Progenitor cell of endocrine pancreas (in vitro differentiated cells): Measurements from ENCODE around the gene LRIG1. TPM values are rescaled to one million over a fixed set of nuclear protein-coding genes. Genes with fewer than 3 reads are reported as not detected.

Source experiments
- DNase-seq: peaks from one replicate; pipeline ENCODE4 v3.0.0; 2021; ENCODE audit warnings: low spot score; ENCODE audit not compliant: unreplicated experiment
- H3K27ac Mint-ChIP-seq: 2 replicates; pipeline ENCODE4 v1.8.0; 2021; ENCODE audit warnings: mild to moderate bottlenecking, moderate library complexity, mixed read lengths
- H3K27me3 Mint-ChIP-seq: 2 replicates; pipeline ENCODE4 v1.8.0; 2021; ENCODE audit warnings: mixed read lengths
- H3K36me3 Mint-ChIP-seq: 2 replicates; pipeline ENCODE4 v1.8.0; 2022; ENCODE audit warnings: mixed read lengths; ENCODE audit not compliant: insufficient read depth
- H3K4me1 Mint-ChIP-seq: 2 replicates; pipeline ENCODE4 v1.8.0; 2021; ENCODE audit warnings: low read depth, mixed read lengths
- H3K4me3 Mint-ChIP-seq: 2 replicates; pipeline ENCODE4 v1.8.0; 2021; ENCODE audit warnings: low read depth, mild to moderate bottlenecking, moderate library complexity, mixed read lengths
- H3K9me3 Mint-ChIP-seq: 2 replicates; pipeline ENCODE4 v1.8.0; 2021; ENCODE audit warnings: low read depth, mixed read lengths
- total RNA-seq: library from RNA; stranded (reverse); gene quantifications from 2 replicates; pipeline ENCODE4 v1.2.1, GENCODE V29; 2021
- TF ChIP-seq, protein P1 (sequence below): fragments of 200-600 bp; sonication (generic); IDR thresholded peaks from one replicate; pipeline ENCODE4 v1.5.0; 2021; ENCODE audit warnings: antibody characterized with exemption, mild to moderate bottlenecking; ENCODE audit not compliant: unreplicated experiment

LRIG1 gene
- total RNA-seq, 1 donor from 2014 or later, result 31.4 TPM

DNA sequence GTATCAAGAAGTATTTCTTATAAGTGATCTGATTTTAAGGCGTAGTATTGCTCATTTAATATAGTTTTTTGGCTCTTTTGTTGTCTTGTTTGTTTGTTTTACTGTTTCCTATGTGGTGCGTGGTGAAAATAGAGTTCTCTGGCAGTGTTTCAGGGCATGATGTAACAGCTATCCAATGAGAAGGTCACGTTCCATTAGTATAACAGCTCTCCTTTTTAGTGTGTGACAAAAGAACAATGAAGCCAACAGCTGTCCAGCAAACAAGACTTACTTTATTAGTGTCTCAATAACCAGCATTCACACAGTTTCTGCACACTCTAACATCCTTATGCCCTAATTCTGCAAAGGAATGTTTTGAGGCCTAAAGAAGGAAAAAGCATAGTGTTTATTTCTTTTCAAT, 152.1 kb downstream of the LRIG1 start:
- Mint-ChIP-seq H3K4me3 (no peak overlapping the region), H3K4me1 (peaks cover 11% of the 10 kb centered on the region), H3K27me3 (no peaks in the 10 kb centered on the region), H3K27ac (no peak overlapping the region), H3K9me3 (peaks cover 10% of the 10 kb centered on the region), H3K36me3 (peaks cover 8% of the 10 kb centered on the region)
- DNase-seq, result no peak
- TF ChIP-seq, protein P1, sequence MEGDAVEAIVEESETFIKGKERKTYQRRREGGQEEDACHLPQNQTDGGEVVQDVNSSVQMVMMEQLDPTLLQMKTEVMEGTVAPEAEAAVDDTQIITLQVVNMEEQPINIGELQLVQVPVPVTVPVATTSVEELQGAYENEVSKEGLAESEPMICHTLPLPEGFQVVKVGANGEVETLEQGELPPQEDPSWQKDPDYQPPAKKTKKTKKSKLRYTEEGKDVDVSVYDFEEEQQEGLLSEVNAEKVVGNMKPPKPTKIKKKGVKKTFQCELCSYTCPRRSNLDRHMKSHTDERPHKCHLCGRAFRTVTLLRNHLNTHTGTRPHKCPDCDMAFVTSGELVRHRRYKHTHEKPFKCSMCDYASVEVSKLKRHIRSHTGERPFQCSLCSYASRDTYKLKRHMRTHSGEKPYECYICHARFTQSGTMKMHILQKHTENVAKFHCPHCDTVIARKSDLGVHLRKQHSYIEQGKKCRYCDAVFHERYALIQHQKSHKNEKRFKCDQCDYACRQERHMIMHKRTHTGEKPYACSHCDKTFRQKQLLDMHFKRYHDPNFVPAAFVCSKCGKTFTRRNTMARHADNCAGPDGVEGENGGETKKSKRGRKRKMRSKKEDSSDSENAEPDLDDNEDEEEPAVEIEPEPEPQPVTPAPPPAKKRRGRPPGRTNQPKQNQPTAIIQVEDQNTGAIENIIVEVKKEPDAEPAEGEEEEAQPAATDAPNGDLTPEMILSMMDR, result no peak

DNA sequence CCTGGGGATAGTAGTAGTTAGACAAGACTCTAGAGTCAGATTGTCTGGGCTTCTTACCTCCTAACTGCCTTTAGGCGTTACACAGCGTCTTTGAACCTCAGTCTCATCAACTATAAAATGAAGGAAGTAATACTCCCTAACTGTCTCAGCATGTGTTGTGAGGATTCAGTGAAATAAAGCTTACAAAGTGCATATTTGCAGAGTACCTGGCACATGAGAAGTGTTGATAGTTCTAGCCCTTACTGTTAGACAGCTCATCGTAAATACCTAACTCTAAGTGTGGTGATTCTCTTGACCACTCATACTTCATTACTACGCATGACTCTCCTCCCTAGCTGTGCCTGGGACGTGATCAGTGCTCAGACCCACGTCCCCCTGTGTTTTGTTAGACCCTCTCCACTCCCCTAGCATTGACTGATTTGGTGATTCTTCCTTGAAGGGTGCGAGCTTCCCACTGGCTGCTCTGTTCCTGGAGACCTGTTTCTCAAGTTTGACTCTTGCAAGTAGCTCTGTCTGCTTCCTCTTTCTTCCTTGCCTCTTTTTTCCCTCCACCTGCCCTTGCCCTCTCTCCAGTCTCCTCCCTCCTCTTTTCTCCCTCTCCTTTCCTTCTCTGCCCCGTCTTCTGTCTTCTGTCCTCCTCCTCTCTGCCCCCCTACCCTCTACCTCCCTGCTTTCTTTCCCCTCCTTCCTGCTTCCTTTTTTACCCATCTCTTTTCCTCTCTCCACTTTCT, 155.8 kb downstream of the LRIG1 start:
- Mint-ChIP-seq H3K36me3 (peaks cover 9% of the 10 kb centered on the region), H3K27ac (no peak overlapping the region), H3K4me1 (peaks cover 8% of the 10 kb centered on the region)

DNA sequence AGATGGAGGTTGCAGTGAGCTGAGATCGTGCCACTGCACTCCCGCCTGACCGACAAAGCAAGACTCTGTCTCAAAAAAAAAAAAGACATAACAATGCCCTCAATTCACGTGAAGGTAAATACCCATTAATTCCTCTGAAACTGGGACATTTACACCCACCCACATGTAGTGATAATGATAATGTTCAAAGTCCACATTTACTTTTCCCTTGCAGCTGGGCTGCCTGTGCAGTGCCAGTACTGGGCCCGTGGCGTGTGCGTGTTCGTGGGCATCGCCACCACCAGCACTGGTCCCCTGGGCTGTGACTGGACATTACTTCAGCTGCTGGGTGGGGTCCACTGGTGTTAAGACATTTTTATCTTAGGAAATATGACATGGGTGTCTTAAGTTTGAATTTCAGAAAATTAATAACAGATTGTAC, 156.4 kb downstream of the LRIG1 start:
- peaks cover 13% of the 10 kb centered on the region for H3K9me3 Mint-ChIP-seq
- no peak for DNase-seq
- TF ChIP-seq, protein P1, result no peak
- no peaks in the 10 kb centered on the region for H3K27me3 Mint-ChIP-seq
- H3K36me3 Mint-ChIP-seq, result peaks cover 10% of the 10 kb centered on the region
- H3K4me1 Mint-ChIP-seq, result peaks cover 8% of the 10 kb centered on the region
- no peak overlapping the region for H3K4me3 Mint-ChIP-seq
- H3K27ac Mint-ChIP-seq, result no peak overlapping the region

More for the DNA sequence above, 155.8 kb downstream of the LRIG1 start:
- no peak overlapping the region for H3K4me3 Mint-ChIP-seq
- DNase-seq, result no peak
- no peaks in the 10 kb centered on the region for H3K27me3 Mint-ChIP-seq
- TF ChIP-seq, protein P1, result no peak
- H3K9me3 Mint-ChIP-seq, result peaks cover 13% of the 10 kb centered on the region

DNA sequence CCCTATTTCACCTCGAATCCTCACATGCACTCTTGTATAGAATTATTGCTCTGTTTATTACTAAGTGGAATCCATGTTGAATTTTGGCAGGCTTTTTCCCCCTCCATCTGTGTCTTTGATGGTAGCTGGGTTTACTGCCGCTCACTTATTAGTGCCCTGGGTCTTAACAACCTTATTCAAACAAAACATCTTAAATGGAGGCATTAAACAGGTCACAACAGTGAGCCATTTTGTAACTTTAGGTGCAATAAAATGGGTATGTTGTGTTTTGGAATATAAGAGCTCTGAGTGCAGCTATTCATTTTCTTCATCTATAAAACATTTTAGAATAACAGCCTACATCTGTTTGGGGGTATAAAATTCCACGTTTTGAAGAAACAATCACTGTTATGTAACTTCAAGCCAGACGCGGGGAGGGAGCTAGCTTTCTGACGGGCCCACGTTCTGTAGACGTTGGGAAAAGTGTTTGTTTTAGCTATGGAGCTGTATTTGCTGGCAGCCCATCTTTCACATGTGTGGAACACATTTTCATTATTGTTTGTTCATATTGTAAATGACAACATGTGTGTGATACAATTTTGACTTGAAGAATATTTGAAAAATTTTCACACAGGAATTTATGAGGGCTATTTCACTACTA, 158.0 kb downstream of the LRIG1 start:
- H3K36me3 Mint-ChIP-seq, result peaks cover 8% of the 10 kb centered on the region
- no peak overlapping the region for H3K27ac Mint-ChIP-seq
- H3K4me1 Mint-ChIP-seq, result peaks cover 8% of the 10 kb centered on the region
- DNase-seq, result no peak
- TF ChIP-seq, protein P1, result no peak
- H3K4me3 Mint-ChIP-seq, result no peak overlapping the region
- no peaks in the 10 kb centered on the region for H3K27me3 Mint-ChIP-seq
- peaks cover 10% of the 10 kb centered on the region for H3K9me3 Mint-ChIP-seq

DNA sequence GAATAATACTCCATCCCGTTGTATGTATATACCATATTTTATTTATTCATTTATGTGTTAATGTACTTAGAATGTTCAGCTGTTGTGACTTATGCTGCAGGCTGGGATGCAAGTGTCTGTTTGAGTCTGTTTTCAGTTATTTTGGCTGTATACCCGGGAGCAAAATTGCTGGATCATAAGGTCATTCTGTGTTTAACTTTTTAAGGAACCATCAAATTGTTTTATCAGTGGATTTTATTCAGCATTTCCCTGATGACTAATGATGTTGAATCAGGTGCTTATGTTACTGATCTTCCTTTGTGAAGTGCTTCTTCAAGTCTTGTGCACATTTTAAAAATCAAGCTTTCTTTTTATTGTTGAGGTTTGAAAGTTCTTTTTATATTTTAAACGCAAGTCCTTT, 161.9 kb downstream of the LRIG1 start:
- Mint-ChIP-seq H3K9me3 (peaks cover 2% of the 10 kb centered on the region), H3K4me1 (no peaks in the 10 kb centered on the region), H3K4me3 (no peak overlapping the region), H3K27ac (no peak overlapping the region), H3K27me3 (no peaks in the 10 kb centered on the region), H3K36me3 (peaks cover 2% of the 10 kb centered on the region)
- TF ChIP-seq, protein P1, result no peak
- no peak for DNase-seq
